H1 (cell line): ENCODE measurements around the gene CDX2. TPM values are rescaled to one million over a fixed set of nuclear protein-coding genes. Genes with fewer than 3 reads are reported as not detected.

Source experiments
- CTCF ChIA-PET: fragments of 300-600 bp; sonication (Branson Sonifier 250); formaldehyde crosslinking; loops from one replicate; lab custom pipeline; 2021; ENCODE audit not compliant: partially characterized antibody; lab: Charles Lee
- POLR2A ChIA-PET: fragments of 300-600 bp; sonication (Branson Sonifier 250); formaldehyde crosslinking; loops from one replicate; lab custom pipeline; 2021; ENCODE audit warnings: inconsistent platforms; ENCODE audit not compliant: partially characterized antibody; lab: Charles Lee
- DNase-seq, 2 experiments: peaks; one replicate each; pipeline versions ENCODE4 v3.0.0 to v3.0.0-alpha.2; 2010 to 2022; ENCODE audit warnings: low spot score in 2 of 2, low read depth in 1 of 2, mixed read lengths in 1 of 2
- FAIRE-seq: peaks from 2 replicates; lab custom pipeline; 2011; peaks lifted over from hg19 to GRCh38; lab: Jason Lieb, UNC
- H2AFZ ChIP-seq: 2 replicates; pipeline ENCODE4 v1.8.1; 2012; ENCODE audit warnings: low read length, inconsistent platforms
- H2AK5ac ChIP-seq: 2 replicates; pipeline ENCODE4 v1.6.1; 2013; ENCODE audit warnings: low read depth, low read length
- H2BK120ac ChIP-seq: replicated peaks from 2 replicates; pipeline ENCODE3; 2013; ENCODE audit warnings: low read depth, low read length, inconsistent platforms
- H2BK12ac ChIP-seq: 2 replicates; pipeline ENCODE4 v1.6.1; 2013; ENCODE audit warnings: low read depth, low read length
- H2BK15ac ChIP-seq: 2 replicates; pipeline ENCODE4 v1.6.1; 2013; ENCODE audit warnings: low read length
- H2BK20ac ChIP-seq: 2 replicates; pipeline ENCODE4 v1.6.1; 2013; ENCODE audit warnings: low read length
- H2BK5ac ChIP-seq: 2 replicates; pipeline ENCODE4 v1.6.1; 2013; ENCODE audit warnings: low read depth, low read length
- H3K14ac ChIP-seq: 2 replicates; pipeline ENCODE4 v1.6.1; 2013; ENCODE audit warnings: inconsistent platforms; ENCODE audit not compliant: insufficient read length
- H3K18ac ChIP-seq: 2 replicates; pipeline ENCODE4 v1.6.1; 2013; ENCODE audit warnings: low read length; ENCODE audit errors: extremely low read depth
- H3K23ac ChIP-seq: 2 replicates; pipeline ENCODE4 v1.6.1; 2013; ENCODE audit warnings: inconsistent platforms; ENCODE audit not compliant: insufficient read length
- H3K23me2 ChIP-seq: 2 replicates; pipeline ENCODE4 v1.6.1; 2013; ENCODE audit warnings: low read depth, low read length
- H3K27ac ChIP-seq: 2 replicates; pipeline ENCODE4 v1.6.1; 2011; ENCODE audit warnings: low read depth, low read length, inconsistent platforms
- H3K27me3 ChIP-seq, 4 experiments: replicated peaks in 1 of 4; 1 replicate in 1 of 4; 2 replicates in 3 of 4; pipeline versions ENCODE4 v1.6.1 to v1.8.1; 2011 to 2013; ENCODE audit warnings: low read length in 3 of 4, mild to moderate bottlenecking in 3 of 4, inconsistent platforms in 2 of 4, mixed read lengths in 2 of 4, moderate library complexity in 1 of 4; ENCODE audit not compliant: control insufficient read depth in 3 of 4, insufficient read depth in 3 of 4; ENCODE audit errors: extremely low read depth in 1 of 4
- H3K36me3 ChIP-seq, 4 experiments: 2 replicates each; pipeline versions ENCODE4 v1.6.1 to v1.8.1; 2011 to 2013; ENCODE audit warnings: mild to moderate bottlenecking in 4 of 4, low read length in 3 of 4, moderate library complexity in 2 of 4, control low read depth in 1 of 4, inconsistent platforms in 1 of 4; ENCODE audit not compliant: insufficient read depth in 4 of 4, control insufficient read depth in 2 of 4
- H3K4ac ChIP-seq: replicated peaks from 2 replicates; pipeline ENCODE3; 2013; ENCODE audit warnings: low read length, low read depth, mixed read lengths, inconsistent platforms; ENCODE audit not compliant: insufficient read length
- H3K4me1 ChIP-seq, 4 experiments: replicated peaks in 1 of 4; 1 replicate in 1 of 4; 2 replicates in 3 of 4; pipeline versions ENCODE4 v1.6.1 to v1.8.1; 2011 to 2013; ENCODE audit warnings: low read length in 3 of 4, inconsistent platforms in 2 of 4, mixed read lengths in 1 of 4; ENCODE audit not compliant: insufficient read depth in 4 of 4, control insufficient read depth in 3 of 4
- H3K4me2 ChIP-seq, 2 experiments: 2 replicates each; pipeline versions ENCODE4 v1.6.1 to v1.8.1; 2011 to 2013; ENCODE audit warnings: low read depth in 2 of 2, low read length in 2 of 2, control low read depth in 1 of 2, inconsistent platforms in 1 of 2, mild to moderate bottlenecking in 1 of 2; ENCODE audit not compliant: insufficient read depth in 1 of 2
- H3K4me3 ChIP-seq, 4 experiments: fragments of 200-600, 300-600 bp in 1 of 4; sonication (generic), shearing (Covaris generic), sonication (Bioruptor Twin) in 1 of 4; 2 replicates each; pipeline versions ENCODE4 v1.5.1 to v1.8.1; 2011 to 2016; ENCODE audit warnings: low read length in 4 of 4, low read depth in 3 of 4, control low read depth in 2 of 4, inconsistent platforms in 2 of 4, mild to moderate bottlenecking in 2 of 4, mixed read lengths in 1 of 4, moderate library complexity in 1 of 4; ENCODE audit not compliant: insufficient read depth in 2 of 4; ENCODE audit errors: extremely low read depth in 1 of 4
- H3K56ac ChIP-seq: replicated peaks from 2 replicates; pipeline ENCODE3; 2013; ENCODE audit warnings: low read depth, mild to moderate bottlenecking, mixed read lengths, low read length, inconsistent platforms; ENCODE audit not compliant: insufficient read length
- H3K79me1 ChIP-seq: 2 replicates; pipeline ENCODE4 v1.6.1; 2013; ENCODE audit warnings: low read depth, low read length, control low read depth
- H3K79me2 ChIP-seq, 2 experiments: 2 replicates each; pipeline versions ENCODE4 v1.6.1 to v1.8.1; 2012 to 2013; ENCODE audit warnings: low read length in 2 of 2, mild to moderate bottlenecking in 2 of 2, inconsistent platforms in 1 of 2; ENCODE audit not compliant: insufficient read depth in 2 of 2, control insufficient read depth in 1 of 2
- H3K9ac ChIP-seq, 4 experiments: replicated peaks in 1 of 4; 1 replicate in 1 of 4; 2 replicates in 3 of 4; pipeline versions ENCODE4 v1.6.1 to v1.8.1; 2011 to 2013; ENCODE audit warnings: low read depth in 3 of 4, low read length in 3 of 4, control low read depth in 2 of 4, mild to moderate bottlenecking in 2 of 4, moderate library complexity in 2 of 4, inconsistent platforms in 1 of 4; ENCODE audit errors: extremely low read depth in 1 of 4
- H3K9me3 ChIP-seq, 2 experiments: 2 replicates each; pipeline versions ENCODE4 v1.6.1 to v1.8.1; 2012 to 2013; ENCODE audit warnings: mild to moderate bottlenecking in 2 of 2, moderate library complexity in 2 of 2, control low read depth in 1 of 2, inconsistent platforms in 1 of 2, low read depth in 1 of 2, low read length in 1 of 2, mixed read lengths in 1 of 2; ENCODE audit not compliant: insufficient read depth in 2 of 2
- H4K20me1 ChIP-seq, 2 experiments: replicated peaks in 1 of 2; 2 replicates each; pipeline versions ENCODE3 to v1.8.1; 2011 to 2013; ENCODE audit warnings: inconsistent platforms in 2 of 2, low read length in 2 of 2, mild to moderate bottlenecking in 1 of 2; ENCODE audit not compliant: insufficient read depth in 2 of 2, control insufficient read depth in 1 of 2
- H4K5ac ChIP-seq: 2 replicates; pipeline ENCODE4 v1.6.1; 2013; ENCODE audit warnings: low read length, low read depth, mixed read lengths, inconsistent platforms; ENCODE audit not compliant: insufficient read length
- H4K8ac ChIP-seq: 2 replicates; pipeline ENCODE4 v1.8.0; 2013; ENCODE audit warnings: mild to moderate bottlenecking, moderate library complexity, low read length, inconsistent platforms; ENCODE audit not compliant: insufficient read depth; ENCODE audit errors: extremely low read depth
- H4K91ac ChIP-seq: replicated peaks from 2 replicates; pipeline ENCODE3; 2013; ENCODE audit warnings: low read length, mixed read lengths, inconsistent platforms; ENCODE audit not compliant: insufficient read length
- BCL11A ChIP-seq, 2 experiments: IDR thresholded peaks; one replicate each; pipeline ENCODE4 v1.6.1; 2011; ENCODE audit warnings: low read depth in 2 of 2, low read length in 2 of 2, mild to moderate bottlenecking in 2 of 2
- CEBPB ChIP-seq: IDR thresholded peaks from 2 replicates; pipeline ENCODE4 v1.6.1; 2012; ENCODE audit warnings: low read depth, low read length
- JUND ChIP-seq: IDR thresholded peaks from 2 replicates; pipeline ENCODE4 v1.6.1; 2011; ENCODE audit warnings: mild to moderate bottlenecking, improper control_type of control experiment, low read length
- SAP30 ChIP-seq: fragments of 300-600 bp; sonication (generic); IDR thresholded peaks from 2 replicates; pipeline ENCODE4 v1.7.1; 2012; ENCODE audit warnings: low read length, moderate library complexity, mild to moderate bottlenecking, inconsistent platforms; ENCODE audit not compliant: insufficient read depth, insufficient replicate concordance
- WGBS, 2 experiments: shearing (Covaris generic) in 1 of 2; methylation state at CpG; one replicate each; pipeline versions ENCODE4 v1.1.6 to v1.1.7; 2013 to 2015; ENCODE audit warnings: low lambda C conversion rate in 2 of 2, mixed read lengths in 2 of 2, inconsistent platforms in 1 of 2, low coverage in 1 of 2, missing lambda C conversion rate in 1 of 2; ENCODE audit not compliant: insufficient replicate concordance in 2 of 2, insufficient coverage in 1 of 2, insufficient read length in 1 of 2; ENCODE audit errors: extremely low coverage in 1 of 2, missing lambda C conversion rate in 1 of 2; 5-methylcytosine and 5-hydroxymethylcytosine counted together
- polyA plus RNA-seq, 7 experiments: library from polyadenylated mRNA; depleted of rRNA in 3 of 7; stranded (reverse) in 5 of 7; unstranded in 2 of 7; fragments of >200 nt in 5 of 7; fragments of 200-250 nt in 2 of 7; gene quantifications; 1 replicate in 5 of 7; 2 replicates in 1 of 7; 4 replicates in 1 of 7; pipeline versions ENCODE4 v1.2.1 to v1.2.3, GENCODE V29; 2011 to 2013; ENCODE audit warnings: missing spikeins in 2 of 7, mixed read lengths in 2 of 7
- total RNA-seq: library from RNA; stranded (reverse); fragmentation: NEBNext Ultra II Directional; extraction: Animal tissue kit (Norgen Biotek cat#: 25700); gene quantifications from 2 replicates; pipeline ENCODE4 v1.2.1, GENCODE V29; 2021
- TF ChIP-seq, protein P1 (sequence below): IDR thresholded peaks from 2 replicates; pipeline ENCODE4 v1.6.1; 2012; ENCODE audit warnings: low read length, inconsistent platforms

CDX2 gene
- total and polyA plus RNA-seq, 2 of the 8 experiments (the other 6 are each of a cell fraction or from before 2014, with no cell fraction given), result 0.09 TPM; not detected in 1

DNA sequence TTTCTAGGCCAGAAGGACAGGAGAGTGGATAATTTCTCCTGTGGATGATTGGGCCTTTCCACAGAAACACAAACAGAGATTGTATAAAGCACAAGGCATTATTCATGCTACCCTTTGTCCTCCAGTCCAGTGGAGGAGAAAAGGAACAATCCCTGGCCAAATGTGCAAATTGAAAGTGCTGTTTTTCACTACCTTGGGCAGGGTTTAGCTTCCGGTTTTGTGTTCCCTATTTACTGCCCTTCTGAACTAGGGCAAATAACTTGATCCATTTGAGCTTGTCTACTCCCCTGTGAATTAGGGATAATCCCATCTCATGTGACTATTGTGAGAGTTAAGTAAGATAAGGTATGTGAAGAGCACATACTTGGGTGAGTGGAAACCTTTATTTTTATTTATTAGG is 36.0 kb downstream of the CDX2 start:
- no peak overlapping the region for H2BK20ac ChIP-seq
- CTCF ChIA-PET, result interaction anchor here (0.7 to 2.4 kb wide), 4 partner anchors 20 to 103 kb away, joined by 3 to 16 read pairs (median 8); no protein-coding TSS in a partner anchor

More for the DNA sequence above, 36.0 kb downstream of the CDX2 start:
- Histone ChIP-seq H3K9ac (no peak overlapping the region), H4K5ac (no peak overlapping the region), H3K9me3 (no peaks in the 10 kb centered on the region), H3K36me3 (no peaks in the 10 kb centered on the region), H2AFZ (no peak overlapping the region), H2BK120ac (no peak overlapping the region), H2BK15ac (no peak overlapping the region), H3K79me1 (no peaks in the 10 kb centered on the region), H2BK5ac (no peak overlapping the region), H3K18ac (no peak overlapping the region), H3K4ac (no peak overlapping the region), H3K4me3 (no peak overlapping the region), H3K23ac (no peak overlapping the region), H3K4me2 (no peak overlapping the region), H2AK5ac (no peak overlapping the region), H4K20me1 (peaks cover 5 to 20% of the 10 kb centered on the region in 2 experiments), H2BK12ac (no peak overlapping the region), H3K23me2 (no peaks in the 10 kb centered on the region), H3K27ac (no peak overlapping the region), H4K91ac (no peak overlapping the region), H3K79me2 (no peaks in the 10 kb centered on the region), H4K8ac (no peak overlapping the region), H3K14ac (no peak overlapping the region), H3K4me1 (peaks cover 0 to 7% (median 5%) of the 10 kb centered on the region in 4 experiments; a peak in 4 of 7 replicates), H3K27me3 (peaks cover 38 to 59% (median 52%) of the 10 kb centered on the region in 4 experiments), H3K56ac (no peak overlapping the region)
- TF ChIP-seq, protein P1, sequence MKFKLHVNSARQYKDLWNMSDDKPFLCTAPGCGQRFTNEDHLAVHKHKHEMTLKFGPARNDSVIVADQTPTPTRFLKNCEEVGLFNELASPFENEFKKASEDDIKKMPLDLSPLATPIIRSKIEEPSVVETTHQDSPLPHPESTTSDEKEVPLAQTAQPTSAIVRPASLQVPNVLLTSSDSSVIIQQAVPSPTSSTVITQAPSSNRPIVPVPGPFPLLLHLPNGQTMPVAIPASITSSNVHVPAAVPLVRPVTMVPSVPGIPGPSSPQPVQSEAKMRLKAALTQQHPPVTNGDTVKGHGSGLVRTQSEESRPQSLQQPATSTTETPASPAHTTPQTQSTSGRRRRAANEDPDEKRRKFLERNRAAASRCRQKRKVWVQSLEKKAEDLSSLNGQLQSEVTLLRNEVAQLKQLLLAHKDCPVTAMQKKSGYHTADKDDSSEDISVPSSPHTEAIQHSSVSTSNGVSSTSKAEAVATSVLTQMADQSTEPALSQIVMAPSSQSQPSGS, result no peak
- TF ChIP-seq JUND, result no peak
- no peak for TF ChIP-seq SAP30
- no peak for TF ChIP-seq CEBPB
- TF ChIP-seq BCL11A (IDR thresholded peaks at IDR 0.05; ENCODE audit: low read depth in 2 of 2, low read length in 2 of 2), result no peak
- 89% methylated on average over 1 of the region's 1 CpG; no CpG with 5 or more reads in 1 of the 2 experiments for WGBS, 2 experiments
- no peak for FAIRE-seq
- no peak for DNase-seq
- POLR2A ChIA-PET, result interaction anchor here (0.9 to 1.1 kb wide), 2 partner anchors 15 to 682 kb away, joined by 3 read pairs; no protein-coding TSS in a partner anchor
